HG03095 (cell line): Measurements from ENCODE around the gene TDRD6.
"Not testable (repeated sequence)": the region's sequence is repeated elsewhere in the genome, so short reads cannot be mapped to it uniquely, and the experiment has no call there.

ENCODE experiments used
- ATAC-seq: cut with Tn5 transposase; IDR thresholded peaks from one replicate; pipeline ENCODE4 v1.9.1; 2021; ENCODE audit warnings: moderate library complexity; ENCODE audit not compliant: unreplicated experiment

TDRD6 gene, protein sequence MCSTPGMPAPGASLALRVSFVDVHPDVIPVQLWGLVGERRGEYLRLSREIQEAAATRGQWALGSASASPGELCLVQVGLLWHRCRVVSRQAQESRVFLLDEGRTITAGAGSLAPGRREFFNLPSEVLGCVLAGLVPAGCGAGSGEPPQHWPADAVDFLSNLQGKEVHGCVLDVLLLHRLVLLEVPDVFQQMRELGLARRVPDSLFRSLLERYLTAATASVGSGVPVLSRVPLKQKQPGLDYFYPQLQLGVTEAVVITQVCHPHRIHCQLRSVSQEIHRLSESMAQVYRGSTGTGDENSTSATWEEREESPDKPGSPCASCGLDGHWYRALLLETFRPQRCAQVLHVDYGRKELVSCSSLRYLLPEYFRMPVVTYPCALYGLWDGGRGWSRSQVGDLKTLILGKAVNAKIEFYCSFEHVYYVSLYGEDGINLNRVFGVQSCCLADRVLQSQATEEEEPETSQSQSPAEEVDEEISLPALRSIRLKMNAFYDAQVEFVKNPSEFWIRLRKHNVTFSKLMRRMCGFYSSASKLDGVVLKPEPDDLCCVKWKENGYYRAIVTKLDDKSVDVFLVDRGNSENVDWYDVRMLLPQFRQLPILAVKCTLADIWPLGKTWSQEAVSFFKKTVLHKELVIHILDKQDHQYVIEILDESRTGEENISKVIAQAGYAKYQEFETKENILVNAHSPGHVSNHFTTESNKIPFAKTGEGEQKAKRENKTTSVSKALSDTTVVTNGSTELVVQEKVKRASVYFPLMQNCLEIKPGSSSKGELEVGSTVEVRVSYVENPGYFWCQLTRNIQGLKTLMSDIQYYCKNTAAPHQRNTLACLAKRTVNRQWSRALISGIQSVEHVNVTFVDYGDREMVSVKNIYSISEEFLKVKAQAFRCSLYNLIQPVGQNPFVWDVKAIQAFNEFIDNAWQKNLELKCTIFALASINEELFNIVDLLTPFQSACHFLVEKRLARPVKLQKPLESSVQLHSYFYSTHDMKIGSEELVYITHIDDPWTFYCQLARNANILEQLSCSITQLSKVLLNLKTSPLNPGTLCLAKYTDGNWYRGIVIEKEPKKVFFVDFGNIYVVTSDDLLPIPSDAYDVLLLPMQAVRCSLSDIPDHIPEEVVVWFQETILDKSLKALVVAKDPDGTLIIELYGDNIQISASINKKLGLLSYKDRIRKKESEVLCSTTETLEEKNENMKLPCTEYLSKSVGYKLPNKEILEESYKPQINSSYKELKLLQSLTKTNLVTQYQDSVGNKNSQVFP (N-terminal part only)

GRCh38 chr6:46687619-46688097 lies at the start of gene TDRD6:
TDRD6 (plus strand) TSS chr6:46687885; CDS start chr6:46688129, 244 bp downstream.
- no peak for ATAC-seq

DNA sequence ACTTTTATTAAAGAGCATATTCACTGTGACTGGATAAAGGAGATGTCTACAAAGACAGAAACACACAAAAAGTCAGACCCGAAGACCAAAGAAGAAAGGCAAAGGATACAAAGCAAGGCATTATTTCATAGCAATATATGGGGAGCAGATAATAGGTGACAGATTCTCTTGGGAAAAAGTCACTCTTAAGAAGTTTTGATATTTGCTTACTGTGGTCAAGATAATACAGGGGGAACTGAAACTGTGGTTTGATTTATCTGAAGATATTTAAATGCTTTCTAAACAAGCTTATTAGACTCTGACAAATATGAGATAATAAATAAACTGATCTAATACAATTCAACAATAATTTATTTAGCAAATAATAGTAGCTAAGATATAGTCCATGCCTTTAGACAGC lies 49.8 kb upstream of the TDRD6 start:
- no peak for ATAC-seq

GRCh38 chr6:46638650-46639049 lies 49.0 kb upstream of the TDRD6 start:
- no peak for ATAC-seq

- ATAC-seq: no peak
Measured at GRCh38 chr6:46642928-46643751, 44.5 kb upstream of the TDRD6 start.

GRCh38 chr6:46645265-46645664 lies 42.4 kb upstream of the TDRD6 start:
- no peak for ATAC-seq

DNA sequence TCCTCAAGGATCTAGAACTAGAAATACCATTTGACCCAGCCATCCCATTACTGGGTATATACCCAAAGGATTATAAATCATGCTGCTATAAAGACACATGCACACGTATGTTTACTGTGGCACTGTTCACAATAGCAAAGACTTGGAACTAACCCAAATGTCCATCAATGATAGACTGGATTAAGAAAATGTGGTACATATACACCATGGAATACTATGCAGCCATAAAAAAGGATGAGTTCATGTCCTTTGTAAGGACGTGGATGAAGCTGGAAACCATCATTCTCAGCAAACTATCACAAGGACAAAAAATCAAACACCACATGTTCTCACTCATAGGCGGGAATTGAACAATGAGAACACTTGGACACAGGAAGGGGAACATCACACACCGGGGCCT lies 39.6 kb upstream of the TDRD6 start:
- not testable (repeated sequence) for ATAC-seq

DNA sequence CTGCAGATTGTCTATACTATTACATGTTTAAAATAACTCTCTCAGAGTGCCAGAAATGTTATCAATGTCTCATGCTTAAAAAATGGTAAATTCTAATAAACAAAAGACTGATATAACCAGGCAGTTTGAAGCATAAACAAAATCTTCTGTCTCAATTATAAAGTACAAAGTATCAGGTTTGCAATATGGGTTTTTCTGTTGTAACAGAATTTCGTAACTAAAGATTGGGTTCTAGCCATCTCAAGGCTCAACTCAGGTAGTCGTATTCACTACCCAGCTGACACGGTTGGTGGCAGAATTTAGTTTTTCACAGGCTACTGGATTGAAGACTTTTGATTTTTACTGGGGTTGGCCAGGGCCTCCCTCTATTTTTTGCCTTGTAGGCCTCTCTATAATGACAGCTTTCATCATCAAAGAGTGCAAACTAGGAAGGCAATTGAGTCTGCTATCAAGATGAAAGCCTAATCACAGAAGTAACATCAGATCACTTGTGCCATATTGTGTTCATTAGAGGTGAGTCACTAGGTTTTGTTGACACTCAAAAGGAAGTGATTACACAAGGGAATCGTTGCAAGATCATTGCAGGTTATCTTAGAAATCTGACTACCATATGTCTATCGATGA lies 38.7 kb upstream of the TDRD6 start:
- ATAC-seq: no peak

- ATAC-seq: no peak
Measured at GRCh38 chr6:46651006-46651405, 36.7 kb upstream of the TDRD6 start.

DNA sequence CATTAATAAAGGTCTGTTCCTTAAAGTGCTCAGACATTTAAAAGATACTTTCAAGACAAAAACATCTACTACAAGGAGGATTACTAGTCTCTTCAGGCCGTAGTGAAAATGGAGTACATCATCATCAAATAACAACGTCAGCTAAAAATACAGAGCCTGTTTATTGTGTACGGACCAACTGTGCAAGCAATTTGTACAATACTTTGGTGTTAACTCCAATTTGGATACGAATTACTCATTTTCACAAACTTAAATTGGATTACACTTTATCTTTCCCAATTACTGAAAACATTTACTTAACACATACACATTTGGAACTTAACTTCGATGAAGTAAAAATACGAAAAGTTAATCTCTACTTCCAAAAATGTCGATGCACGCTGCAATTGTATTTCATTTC lies 35.9 kb upstream of the TDRD6 start:
- no peak for ATAC-seq

DNA sequence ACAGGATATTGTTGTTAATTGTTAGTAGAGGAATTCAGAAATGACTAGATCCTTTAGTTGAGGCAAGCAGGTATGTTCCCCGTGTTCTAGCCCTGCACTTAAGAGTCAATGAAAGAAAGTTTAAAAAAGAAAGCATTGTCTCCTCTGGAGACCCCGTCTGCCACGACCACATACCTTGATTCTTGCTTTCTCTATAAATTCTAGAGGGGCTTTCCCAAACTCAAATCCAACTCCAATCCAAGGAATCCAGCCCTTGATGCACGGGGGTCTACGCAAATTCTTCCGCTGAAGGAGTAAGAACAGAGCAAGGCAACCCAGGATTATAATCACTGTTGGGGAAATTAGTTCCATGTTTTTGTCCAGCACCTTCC lies 35.5 kb upstream of the TDRD6 start:
- ATAC-seq: no peak

- ATAC-seq: peak; percentile 100
Measured at GRCh38 chr6:46652603-46653438, 34.9 kb upstream of the TDRD6 start, which contains the start of the genes CYP39A1 and SLC25A27. CYP39A1 (minus strand) TSS chr6:46652818; CDS start chr6:46652582, 236 bp downstream. SLC25A27 (plus strand) TSS chr6:46652975; CDS start chr6:46653193, 218 bp downstream.

DNA sequence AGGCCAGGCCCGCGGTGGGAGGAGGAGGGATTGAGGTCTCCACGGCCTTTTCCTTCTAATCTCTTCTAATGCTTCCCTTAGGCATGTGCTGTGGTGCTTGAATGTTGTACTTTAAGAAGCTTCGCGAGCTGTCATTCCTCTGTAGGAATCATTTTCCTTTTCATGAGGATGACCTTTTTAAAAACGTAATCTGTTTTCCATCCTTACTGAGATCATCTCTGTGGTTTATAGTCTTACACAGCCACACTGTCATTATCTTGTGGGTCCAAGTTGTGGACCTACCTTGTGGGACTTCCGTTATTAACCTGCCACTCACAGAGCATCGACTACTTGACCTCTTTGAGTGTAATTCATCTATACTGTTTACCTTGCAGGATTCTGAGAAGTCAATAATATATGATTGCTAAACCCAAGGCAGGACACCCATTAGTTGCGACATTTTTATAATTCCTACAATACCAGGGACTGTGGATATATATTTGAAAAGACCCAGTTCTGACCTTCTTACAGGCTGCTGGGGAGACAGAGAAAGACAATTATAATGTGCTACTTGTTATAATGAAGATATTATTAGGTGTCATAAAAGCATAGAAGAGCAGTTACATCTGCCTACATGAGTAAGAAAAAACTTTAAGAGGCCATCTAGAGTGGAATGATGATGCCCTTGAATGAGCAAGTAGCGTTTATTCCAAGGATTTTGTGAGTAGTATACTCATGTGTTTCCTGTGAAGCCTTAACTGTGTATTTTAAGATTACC lies 34.1 kb upstream of the TDRD6 start:
- ATAC-seq: no peak

- ATAC-seq: no peak
Measured at GRCh38 chr6:46655803-46656202, 31.9 kb upstream of the TDRD6 start.

DNA sequence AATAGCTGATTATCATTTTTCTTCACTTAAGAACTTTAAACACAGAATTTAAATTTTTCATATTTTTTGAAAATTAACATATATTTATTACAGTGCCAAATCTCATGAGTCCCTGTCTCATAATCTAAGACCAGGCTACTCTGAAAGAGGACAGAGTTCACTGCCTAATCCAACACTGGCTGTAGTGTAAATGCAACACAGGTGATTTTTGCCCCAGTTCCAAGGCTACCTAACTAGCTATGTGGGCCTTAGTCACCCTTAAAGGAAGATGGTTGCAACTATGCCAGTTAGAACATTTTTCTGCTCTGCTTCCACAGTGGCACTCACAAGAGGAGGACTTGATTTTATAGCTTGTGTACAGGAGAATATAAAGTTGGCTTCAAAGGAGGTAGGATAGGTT lies 30.0 kb upstream of the TDRD6 start:
- ATAC-seq: no peak

- ATAC-seq: no peak
Measured at GRCh38 chr6:46661483-46661882, 26.2 kb upstream of the TDRD6 start.

- no peak for ATAC-seq
Measured at GRCh38 chr6:46667377-46667776, 20.3 kb upstream of the TDRD6 start.

DNA sequence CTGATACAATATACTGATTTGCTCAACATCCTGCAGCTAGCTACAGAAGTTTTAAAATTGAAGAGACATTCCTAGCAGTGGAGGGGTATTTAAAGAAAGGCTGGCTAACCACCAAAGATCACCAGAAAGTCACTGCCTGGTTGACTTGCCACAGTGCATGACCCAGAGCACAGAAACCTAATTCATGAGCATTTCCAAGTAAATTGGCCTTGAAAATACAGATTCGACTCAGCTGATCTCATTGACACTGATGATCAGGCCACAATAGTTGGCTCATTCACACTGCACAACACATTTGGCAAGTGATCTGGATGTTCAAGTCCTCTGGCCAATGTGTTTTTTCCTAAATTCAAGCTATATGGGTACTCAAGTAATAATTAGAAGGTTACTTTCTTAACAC lies 13.3 kb upstream of the TDRD6 start:
- no peak for ATAC-seq
